PFSK-1 (cell line): ENCODE results near the gene DAW1.

Experiments used
- FOXP2 ChIP-seq: optimal IDR thresholded peaks from 2 replicates; pipeline ENCODE3; 2011; ENCODE audit warnings: borderline replicate concordance, control low read depth, inconsistent platforms; ENCODE audit not compliant: insufficient read depth; ENCODE audit errors: extremely low read length, extremely low read depth
- POLR2AphosphoS5 ChIP-seq: IDR thresholded peaks from 2 replicates; pipeline ENCODE4 v1.6.1; 2012; ENCODE audit warnings: low read depth, mild to moderate bottlenecking, control low read depth, low read length, moderate library complexity
- SIN3A ChIP-seq: IDR thresholded peaks from 2 replicates; pipeline ENCODE4 v1.6.1; 2012; ENCODE audit warnings: mild to moderate bottlenecking, low read length, moderate library complexity, borderline replicate concordance; ENCODE audit not compliant: insufficient read depth
- TAF1 ChIP-seq: IDR thresholded peaks from 2 replicates; pipeline ENCODE4 v1.6.1; 2012; ENCODE audit warnings: low read length, control low read depth, borderline replicate concordance; ENCODE audit not compliant: insufficient read depth
- TF ChIP-seq, protein P1 (sequence below), 2 experiments: IDR thresholded peaks; 2 replicates each; pipeline versions ENCODE4 v1.6.1 to v1.8.0; 2011 to 2012; ENCODE audit warnings: low read depth in 2 of 2, low read length in 2 of 2, control low read depth in 1 of 2, inconsistent platforms in 1 of 2, mild to moderate bottlenecking in 1 of 2, moderate library complexity in 1 of 2; ENCODE audit not compliant: insufficient read depth in 1 of 2

DAW1 gene

DNA sequence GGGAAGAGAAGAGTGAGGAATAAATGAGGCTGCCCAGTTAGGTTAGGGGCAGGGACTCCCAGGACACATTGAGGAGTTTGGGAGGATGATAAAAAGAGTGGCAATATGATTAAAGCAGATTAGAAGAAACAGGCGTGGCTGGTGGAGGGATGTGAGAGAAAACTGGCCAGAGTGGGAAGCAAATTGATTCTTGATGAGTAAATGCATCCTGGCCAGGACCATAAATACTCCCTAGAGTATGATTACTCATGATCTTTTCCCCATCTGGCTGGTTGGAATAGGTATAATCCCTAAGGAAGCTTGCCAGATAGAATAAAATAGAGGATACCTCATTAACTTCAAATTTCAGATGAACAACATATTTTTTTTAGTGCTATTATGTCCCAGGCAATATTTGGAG, 21.5 kb upstream of the DAW1 start:
- TF ChIP-seq POLR2AphosphoS5 = no peak
- TF ChIP-seq FOXP2 = no peak
- no peak for TF ChIP-seq TAF1
- TF ChIP-seq, protein P1, sequence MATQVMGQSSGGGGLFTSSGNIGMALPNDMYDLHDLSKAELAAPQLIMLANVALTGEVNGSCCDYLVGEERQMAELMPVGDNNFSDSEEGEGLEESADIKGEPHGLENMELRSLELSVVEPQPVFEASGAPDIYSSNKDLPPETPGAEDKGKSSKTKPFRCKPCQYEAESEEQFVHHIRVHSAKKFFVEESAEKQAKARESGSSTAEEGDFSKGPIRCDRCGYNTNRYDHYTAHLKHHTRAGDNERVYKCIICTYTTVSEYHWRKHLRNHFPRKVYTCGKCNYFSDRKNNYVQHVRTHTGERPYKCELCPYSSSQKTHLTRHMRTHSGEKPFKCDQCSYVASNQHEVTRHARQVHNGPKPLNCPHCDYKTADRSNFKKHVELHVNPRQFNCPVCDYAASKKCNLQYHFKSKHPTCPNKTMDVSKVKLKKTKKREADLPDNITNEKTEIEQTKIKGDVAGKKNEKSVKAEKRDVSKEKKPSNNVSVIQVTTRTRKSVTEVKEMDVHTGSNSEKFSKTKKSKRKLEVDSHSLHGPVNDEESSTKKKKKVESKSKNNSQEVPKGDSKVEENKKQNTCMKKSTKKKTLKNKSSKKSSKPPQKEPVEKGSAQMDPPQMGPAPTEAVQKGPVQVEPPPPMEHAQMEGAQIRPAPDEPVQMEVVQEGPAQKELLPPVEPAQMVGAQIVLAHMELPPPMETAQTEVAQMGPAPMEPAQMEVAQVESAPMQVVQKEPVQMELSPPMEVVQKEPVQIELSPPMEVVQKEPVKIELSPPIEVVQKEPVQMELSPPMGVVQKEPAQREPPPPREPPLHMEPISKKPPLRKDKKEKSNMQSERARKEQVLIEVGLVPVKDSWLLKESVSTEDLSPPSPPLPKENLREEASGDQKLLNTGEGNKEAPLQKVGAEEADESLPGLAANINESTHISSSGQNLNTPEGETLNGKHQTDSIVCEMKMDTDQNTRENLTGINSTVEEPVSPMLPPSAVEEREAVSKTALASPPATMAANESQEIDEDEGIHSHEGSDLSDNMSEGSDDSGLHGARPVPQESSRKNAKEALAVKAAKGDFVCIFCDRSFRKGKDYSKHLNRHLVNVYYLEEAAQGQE (IDR thresholded peaks at IDR 0.05; ENCODE audit: insufficient read depth in 1 of 2, low read depth in 2 of 2, low read length in 2 of 2) = no peak
- no peak for TF ChIP-seq SIN3A

GRCh38 chr2:227853204-227853629, 18.2 kb upstream of the DAW1 start:
- TF ChIP-seq, protein P1 (IDR thresholded peaks at IDR 0.05; ENCODE audit: insufficient read depth in 1 of 2, low read depth in 2 of 2, low read length in 2 of 2) = no peak
- TF ChIP-seq FOXP2 = no peak

GRCh38 chr2:227853765-227854271, 17.6 kb upstream of the DAW1 start:
- TF ChIP-seq, protein P1 (IDR thresholded peaks at IDR 0.05; ENCODE audit: insufficient read depth in 1 of 2, low read depth in 2 of 2, low read length in 2 of 2) = no peak
- TF ChIP-seq POLR2AphosphoS5 (no peak), FOXP2 (no peak), TAF1 (no peak), SIN3A (no peak)

DNA sequence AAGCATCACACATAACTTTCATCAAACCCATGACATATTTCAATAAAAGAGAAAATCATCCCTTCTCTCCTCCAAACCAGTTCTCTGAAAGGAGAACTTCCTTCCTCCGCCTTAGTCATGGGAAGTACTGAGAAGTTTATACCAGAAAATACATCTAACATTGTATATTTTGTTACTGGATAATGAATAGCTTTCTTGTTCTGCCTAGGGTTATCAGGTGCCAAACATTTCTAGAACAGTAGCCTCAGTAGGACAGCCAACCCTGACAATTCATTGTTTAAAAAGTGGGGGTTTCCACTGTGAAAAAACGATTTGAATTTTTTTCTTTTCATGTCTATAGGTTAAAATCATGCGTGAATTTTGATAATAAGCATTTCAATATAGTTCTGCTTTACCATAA, 16.0 kb upstream of the DAW1 start:
- TF ChIP-seq POLR2AphosphoS5 = no peak
- no peak for TF ChIP-seq SIN3A
- TF ChIP-seq, protein P1 (IDR thresholded peaks at IDR 0.05; ENCODE audit: insufficient read depth in 1 of 2, low read depth in 2 of 2, low read length in 2 of 2) = no peak
- no peak for TF ChIP-seq TAF1

DNA sequence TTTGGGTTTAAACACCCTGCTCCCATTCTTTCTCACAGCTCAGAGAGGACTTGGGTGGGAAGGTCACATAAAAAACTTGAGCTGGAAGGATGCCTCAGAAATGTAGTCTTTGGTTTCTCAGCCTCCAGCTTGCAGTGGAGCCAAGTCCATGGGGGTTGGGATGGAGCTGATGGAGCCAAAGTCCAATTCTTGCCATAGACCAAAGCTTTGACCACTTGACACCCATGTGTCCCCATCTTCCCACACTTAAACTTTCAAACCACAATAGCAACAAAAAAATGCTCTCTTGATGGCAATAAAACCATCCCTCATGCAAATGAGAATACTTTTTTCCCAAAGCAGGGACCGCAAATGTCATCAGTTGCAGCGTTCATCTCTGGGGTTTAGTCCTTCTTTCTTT, 14.7 kb upstream of the DAW1 start:
- TF ChIP-seq, protein P1 (IDR thresholded peaks at IDR 0.05; ENCODE audit: insufficient read depth in 1 of 2, low read depth in 2 of 2, low read length in 2 of 2) = no peak
- TF ChIP-seq SIN3A (no peak), TAF1 (no peak), FOXP2 (no peak), POLR2AphosphoS5 (no peak)
